Smooth muscle cell (in vitro differentiated cells): ENCODE results near the gene APOL3. TPM values are rescaled to one million over a fixed set of nuclear protein-coding genes. Genes with fewer than 3 reads are reported as not detected.
"Not testable (repeated sequence)": the region's sequence is repeated elsewhere in the genome, so short reads cannot be mapped to it uniquely, and the experiment has no call there.

Experiments used
- DNase-seq: peaks from one replicate; lab custom pipeline; 2025; ENCODE audit not compliant: unreplicated experiment; lab: John Stamatoyannopoulos, UW
- H2AFZ ChIP-seq: fragments of 200-600 bp; sonication (generic); 2 replicates; pipeline ENCODE4 v1.6.0; 2016; ENCODE audit warnings: antibody characterized with exemption, low read depth, mild to moderate bottlenecking
- H3F3A ChIP-seq: fragments of 200-600 bp; sonication (generic); 2 replicates; pipeline ENCODE4 v1.6.0; 2017; ENCODE audit warnings: antibody characterized with exemption, low read depth
- H3K27ac ChIP-seq: fragments of 200-600 bp; sonication (generic); 2 replicates; pipeline ENCODE4 v1.5.1; 2016; ENCODE audit warnings: low read depth, mild to moderate bottlenecking
- H3K27me3 ChIP-seq: fragments of 200-600 bp; sonication (generic); 2 replicates; pipeline ENCODE4 v1.6.1; 2016; ENCODE audit warnings: low read depth, mild to moderate bottlenecking
- H3K36me3 ChIP-seq: fragments of 200-600 bp; sonication (generic); 2 replicates; pipeline ENCODE4 v1.5.1; 2016; ENCODE audit warnings: low read depth
- H3K4me1 ChIP-seq: fragments of 200-600 bp; sonication (generic); 2 replicates; pipeline ENCODE4 v1.5.1; 2016; ENCODE audit warnings: low read depth
- H3K4me2 ChIP-seq: fragments of 200-600 bp; sonication (generic); 2 replicates; pipeline ENCODE4 v1.6.0; 2016; ENCODE audit warnings: mild to moderate bottlenecking
- H3K4me3 ChIP-seq: fragments of 200-600 bp; sonication (generic); 2 replicates; pipeline ENCODE4 v1.5.1; 2016; ENCODE audit warnings: mild to moderate bottlenecking
- H3K79me2 ChIP-seq: fragments of 200-600 bp; sonication (generic); 2 replicates; pipeline ENCODE4 v1.6.0; 2016; ENCODE audit warnings: low read depth, mild to moderate bottlenecking
- H3K9ac ChIP-seq: fragments of 200-600 bp; sonication (generic); 2 replicates; pipeline ENCODE4 v1.6.0; 2016; ENCODE audit warnings: low read depth
- H3K9me3 ChIP-seq: fragments of 200-600 bp; sonication (generic); replicated peaks from 2 replicates; pipeline ENCODE4 v1.5.1; 2016; ENCODE audit warnings: low read depth
- H4K20me1 ChIP-seq: fragments of 200-600 bp; sonication (generic); 2 replicates; pipeline ENCODE4 v1.6.0; 2016; ENCODE audit warnings: low read depth
- CTCF ChIP-seq: fragments of 200-600 bp; sonication (generic); IDR thresholded peaks from 2 replicates; pipeline ENCODE4 v1.5.1; 2017; ENCODE audit warnings: borderline replicate concordance, mild to moderate bottlenecking, antibody characterized with exemption; ENCODE audit not compliant: insufficient read depth, poor library complexity, severe bottlenecking
- WGBS: methylation state at CpG from one replicate; pipeline ENCODE4 v1.1.7; 2016; ENCODE audit warnings: low lambda C conversion rate; 5-methylcytosine and 5-hydroxymethylcytosine counted together
- polyA plus RNA-seq: library from polyadenylated mRNA; unstranded; fragments of >200 nt; fragmentation: Nextera tagmentation; extraction: Ambion mirVana; gene quantifications from 2 replicates; pipeline ENCODE4 v1.2.1, GENCODE V29; 2016
- total RNA-seq: library from RNA; depleted of rRNA; stranded (reverse); fragments of >200 nt; gene quantifications from 2 replicates; pipeline ENCODE4 v1.2.3, GENCODE V29; 2014

APOL3 gene
- total and polyA plus RNA-seq, 2 experiments from 2014 or later, result 0.24 to 0.40 TPM

GRCh38 chr22:36104435-36104834 is 56.1 kb downstream of the APOL3 start:
- no peaks in the 10 kb centered on the region for H3K36me3 ChIP-seq
- no peaks in the 10 kb centered on the region for H3K27me3 ChIP-seq
- WGBS, result 78% methylated on average over 9 of the region's 9 CpGs
- H3F3A ChIP-seq, result no peaks in the 10 kb centered on the region
- no peaks in the 10 kb centered on the region for H3K4me1 ChIP-seq
- H4K20me1 ChIP-seq, result no peaks in the 10 kb centered on the region
- no peaks in the 10 kb centered on the region for H3K9me3 ChIP-seq
- no peak overlapping the region for H3K27ac ChIP-seq
- H2AFZ ChIP-seq, result no peak overlapping the region
- no peak overlapping the region for H3K9ac ChIP-seq
- H3K4me3 ChIP-seq, result no peak overlapping the region
- H3K4me2 ChIP-seq, result no peak overlapping the region
- TF ChIP-seq CTCF, result no peak
- no peak for DNase-seq
- H3K79me2 ChIP-seq, result no peaks in the 10 kb centered on the region

DNA sequence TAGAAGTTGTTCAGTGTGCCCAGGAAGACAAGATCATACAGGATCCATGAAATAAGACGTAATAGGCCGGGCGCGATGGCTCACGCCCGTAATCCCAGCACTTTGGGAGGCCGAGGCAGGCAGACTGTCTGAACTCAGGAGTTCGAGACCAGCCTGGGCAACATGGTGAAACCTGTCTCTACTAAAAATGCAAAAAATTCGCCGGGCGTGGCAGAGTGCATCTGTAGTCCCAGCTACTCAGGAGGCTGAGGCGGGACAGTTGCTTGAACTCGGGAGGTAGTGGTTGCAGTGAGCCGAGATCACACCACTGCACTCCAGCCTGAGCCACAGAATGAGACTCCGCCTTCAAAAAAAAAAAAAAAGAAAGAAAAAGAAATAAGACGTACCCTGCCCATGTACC is 56.7 kb downstream of the APOL3 start:
- 82% methylated on average over 16 of the region's 16 CpGs for WGBS
- Histone ChIP-seq H3K4me3 (no peak overlapping the region), H3K4me1 (no peaks in the 10 kb centered on the region), H2AFZ (no peak overlapping the region), H3K4me2 (no peak overlapping the region), H3K27me3 (no peaks in the 10 kb centered on the region), H3K27ac (no peak overlapping the region), H3F3A (no peaks in the 10 kb centered on the region), H3K9me3 (no peaks in the 10 kb centered on the region), H3K79me2 (no peaks in the 10 kb centered on the region), H3K36me3 (no peaks in the 10 kb centered on the region), H3K9ac (no peak overlapping the region), H4K20me1 (no peaks in the 10 kb centered on the region)
- TF ChIP-seq CTCF, result no peak
- no peak for DNase-seq

DNA sequence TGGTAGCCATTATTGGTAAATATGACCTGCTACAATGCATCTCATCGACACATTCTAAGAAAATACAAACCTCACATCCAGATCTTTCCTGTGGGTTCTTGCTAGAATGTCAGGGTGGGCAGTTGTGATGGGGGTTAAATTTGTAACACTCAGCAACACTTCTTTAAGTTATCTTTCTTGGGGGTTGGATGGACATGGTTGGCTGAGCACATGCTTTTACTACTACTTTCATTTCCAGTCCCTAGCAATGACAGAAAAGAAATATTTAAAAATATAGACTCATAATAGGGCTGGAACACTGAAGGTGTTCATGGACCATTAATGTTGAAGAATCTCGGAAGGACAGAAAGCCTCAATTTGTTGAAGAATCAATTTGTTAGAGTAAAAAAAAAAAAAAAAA is 57.6 kb downstream of the APOL3 start:
- H3K9ac ChIP-seq, result no peak overlapping the region
- H3K79me2 ChIP-seq, result no peaks in the 10 kb centered on the region
- no peak overlapping the region for H3K4me3 ChIP-seq
- no peak overlapping the region for H3K4me2 ChIP-seq
- H3K27me3 ChIP-seq, result no peaks in the 10 kb centered on the region
- no peaks in the 10 kb centered on the region for H3K36me3 ChIP-seq
- H3F3A ChIP-seq, result no peaks in the 10 kb centered on the region
- H3K9me3 ChIP-seq, result no peaks in the 10 kb centered on the region
- no peak overlapping the region for H2AFZ ChIP-seq
- no peak for TF ChIP-seq CTCF
- no peaks in the 10 kb centered on the region for H4K20me1 ChIP-seq
- H3K4me1 ChIP-seq, result no peaks in the 10 kb centered on the region
- DNase-seq, result no peak
- no peak overlapping the region for H3K27ac ChIP-seq
- 91% methylated on average over 2 of the region's 2 CpGs for WGBS

DNA sequence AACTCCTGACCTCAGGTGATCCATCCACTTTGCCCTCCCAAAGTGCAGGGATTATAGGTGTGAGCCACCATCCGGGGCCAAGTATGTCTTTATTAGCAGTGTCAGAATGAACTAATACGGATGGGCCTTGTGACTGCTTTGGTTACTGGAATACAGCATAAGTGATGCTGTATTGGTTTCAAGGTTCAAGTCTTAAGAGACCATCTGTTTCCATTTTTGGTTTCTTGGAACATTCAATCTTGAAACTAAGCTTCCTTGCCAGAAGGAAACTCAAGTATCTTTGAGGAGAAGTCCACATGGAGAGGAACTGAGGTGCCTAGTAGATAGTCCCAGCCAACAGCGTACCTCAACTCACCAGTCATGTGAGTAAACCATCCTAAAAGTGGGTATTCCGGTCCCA is 58.8 kb downstream of the APOL3 start:
- Histone ChIP-seq H3K9ac (no peak overlapping the region), H3K4me3 (no peak overlapping the region), H3K27me3 (no peaks in the 10 kb centered on the region), H3F3A (no peaks in the 10 kb centered on the region), H4K20me1 (no peaks in the 10 kb centered on the region), H3K79me2 (no peaks in the 10 kb centered on the region), H3K27ac (no peak overlapping the region), H3K4me2 (no peak overlapping the region), H3K9me3 (no peaks in the 10 kb centered on the region), H3K4me1 (no peaks in the 10 kb centered on the region), H2AFZ (no peak overlapping the region), H3K36me3 (no peaks in the 10 kb centered on the region)
- TF ChIP-seq CTCF, result no peak
- WGBS, result 95% methylated on average over 4 of the region's 4 CpGs
- DNase-seq, result no peak

GRCh38 chr22:36100908-36101307 is 59.6 kb downstream of the APOL3 start:
- H3K9me3 ChIP-seq, H3F3A ChIP-seq, H4K20me1 ChIP-seq, DNase-seq, H3K27ac ChIP-seq, H3K27me3 ChIP-seq, H3K79me2 ChIP-seq, H2AFZ ChIP-seq, H3K9ac ChIP-seq, H3K4me3 ChIP-seq, H3K36me3 ChIP-seq, H3K4me1 ChIP-seq, H3K4me2 ChIP-seq: not testable (repeated sequence)
- 100% methylated on average over 4 of the region's 4 CpGs for WGBS
